Left kidney (tissue), 2 donors: ENCODE data around the gene FRMD4A. TPM values are rescaled to one million over a fixed set of nuclear protein-coding genes. Genes with fewer than 3 reads are reported as not detected.
"Not testable (repeated sequence)": the region's sequence is repeated elsewhere in the genome, so short reads cannot be mapped to it uniquely, and the experiment has no call there.

Experiments used
- DNase-seq: peaks from one replicate; pipeline ENCODE4 v3.0.0-alpha.2; 2013
- polyA plus RNA-seq: library from polyadenylated mRNA; unstranded; fragments of 120-200 nt; gene quantifications from one replicate; pipeline ENCODE4 v1.2.1, GENCODE V29; 2013; ENCODE audit not compliant: insufficient read length

The FRMD4A gene
- polyA plus RNA-seq, 1 donor: 85.8 TPM

GRCh38 chr10:13984647-13985155 is 346.0 kb downstream of the FRMD4A start:
- no peak for DNase-seq

GRCh38 chr10:13983035-13983434 is 347.7 kb downstream of the FRMD4A start:
- no peak for DNase-seq

GRCh38 chr10:13978533-13979115 is 352.1 kb downstream of the FRMD4A start:
- DNase-seq: no peak

- no peak for DNase-seq
Measured at GRCh38 chr10:13977861-13978532, 352.7 kb downstream of the FRMD4A start.

GRCh38 chr10:13973742-13974141 is 357.0 kb downstream of the FRMD4A start:
- peak; percentile 68 for DNase-seq

- DNase-seq: no peak
Measured at GRCh38 chr10:13972609-13973008, 358.1 kb downstream of the FRMD4A start.

GRCh38 chr10:13971601-13972475 is 358.9 kb downstream of the FRMD4A start:
- DNase-seq: no peak

- DNase-seq: no peak
Measured at GRCh38 chr10:13970957-13971353, 359.8 kb downstream of the FRMD4A start.

- DNase-seq: no peak
Measured at GRCh38 chr10:13970236-13970956, 360.3 kb downstream of the FRMD4A start.

- no peak for DNase-seq
Measured at GRCh38 chr10:13969792-13970140, 361.0 kb downstream of the FRMD4A start.

GRCh38 chr10:13969118-13969791 is 361.5 kb downstream of the FRMD4A start:
- DNase-seq: no peak

GRCh38 chr10:13961853-13962252 is 368.9 kb downstream of the FRMD4A start:
- DNase-seq: no peak

- DNase-seq: no peak
Measured at GRCh38 chr10:13961097-13961496, 369.6 kb downstream of the FRMD4A start.

- DNase-seq: no peak
Measured at GRCh38 chr10:13960603-13961002, 370.1 kb downstream of the FRMD4A start.

- DNase-seq: no peak
Measured at GRCh38 chr10:13959443-13960359, 371.0 kb downstream of the FRMD4A start.

GRCh38 chr10:13957856-13958255 is 372.9 kb downstream of the FRMD4A start:
- no peak for DNase-seq

- DNase-seq: peak; percentile 54
Measured at GRCh38 chr10:13956826-13957225, 373.9 kb downstream of the FRMD4A start.

GRCh38 chr10:13955409-13956068 is 375.2 kb downstream of the FRMD4A start:
- DNase-seq: no peak

- not testable (repeated sequence) for DNase-seq
Measured at GRCh38 chr10:13954195-13954594, 376.5 kb downstream of the FRMD4A start.

- DNase-seq: no peak
Measured at GRCh38 chr10:13953371-13953770, 377.4 kb downstream of the FRMD4A start.
